Stimulated activated CD4-positive, alpha-beta T cell treated with anti-CD3 and anti-CD28 coated beads, Interleukin-1b, Interleukin-23, amount 100 ng/mL, for 4 hours (primary cell): ENCODE results near the gene PDZD8.

ENCODE experiments used
- DNase-seq, 2 donors: peaks; one replicate each; pipeline ENCODE4 v3.0.0-alpha.2; 2020; ENCODE audit warnings: low read depth in 2 of 2

Gene PDZD8

DNA sequence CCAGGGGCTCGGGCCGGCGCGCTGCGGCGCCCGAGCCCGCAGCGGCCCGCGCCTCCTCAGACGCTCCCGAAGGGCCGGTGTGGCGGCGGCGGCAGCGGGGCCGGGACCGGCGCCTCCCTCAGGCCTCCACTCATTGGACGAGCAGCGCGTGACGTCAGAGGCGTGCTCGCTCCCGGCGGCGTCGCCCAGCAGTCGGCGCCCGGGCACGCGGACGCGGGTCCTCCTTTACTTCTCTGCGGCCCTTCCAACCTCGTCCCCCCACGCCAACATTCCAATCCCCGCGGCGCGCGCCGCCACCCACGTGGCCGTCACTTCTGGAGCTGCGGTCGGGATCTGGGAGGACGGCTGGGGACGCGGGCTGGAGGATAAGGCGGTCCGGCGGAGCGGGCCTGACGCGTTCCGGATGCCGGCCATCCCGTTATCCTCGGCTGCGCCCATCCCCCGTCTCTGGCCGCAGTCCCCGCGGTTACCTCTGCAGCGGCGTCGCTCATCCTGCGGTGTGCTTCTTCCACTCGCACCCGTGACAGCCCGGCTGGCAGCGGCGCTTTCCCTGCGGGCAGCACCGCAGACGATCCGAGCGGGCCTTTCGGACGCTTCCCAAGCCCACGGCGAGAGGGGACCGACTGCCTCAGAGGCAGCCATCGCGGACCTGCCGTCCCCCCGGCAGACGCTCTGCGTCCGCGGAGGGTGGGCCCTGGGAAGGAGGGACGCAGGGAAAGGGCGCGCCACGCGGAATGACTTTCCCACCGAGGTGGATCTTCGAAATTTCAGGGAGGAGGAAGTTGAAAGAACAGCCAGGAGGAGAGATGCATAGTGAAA, at the start of gene PDZD8:
PDZD8 (minus strand) TSS at position 81 of the 819 bp plus-strand sequence. CDS start 213 bp downstream, outside the sequence.
- peak; percentile 85 to 93 for DNase-seq

DNA sequence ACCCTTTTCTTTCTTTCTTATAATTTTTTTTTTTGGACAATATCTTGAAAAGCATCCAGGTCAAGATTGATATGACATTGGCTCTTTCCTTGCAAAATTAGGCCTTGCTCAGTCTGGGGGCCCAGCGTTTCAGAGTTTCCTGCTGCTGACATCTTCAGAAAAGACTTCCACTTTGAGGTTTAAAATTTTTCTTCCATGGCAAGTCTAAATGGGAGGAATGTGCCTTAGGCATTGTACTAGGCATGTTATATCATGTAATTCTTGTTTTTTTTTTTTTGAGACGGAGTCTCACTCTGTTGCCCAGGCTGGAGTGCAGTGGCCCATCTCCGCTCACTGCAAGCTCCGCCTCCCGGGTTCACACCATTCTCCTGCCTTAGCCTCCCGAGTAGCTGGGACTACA, 48.9 kb upstream of the PDZD8 start:
- DNase-seq: no peak

- DNase-seq: no peak
Measured at GRCh38 chr10:117421985-117422384, 46.7 kb upstream of the PDZD8 start.

DNA sequence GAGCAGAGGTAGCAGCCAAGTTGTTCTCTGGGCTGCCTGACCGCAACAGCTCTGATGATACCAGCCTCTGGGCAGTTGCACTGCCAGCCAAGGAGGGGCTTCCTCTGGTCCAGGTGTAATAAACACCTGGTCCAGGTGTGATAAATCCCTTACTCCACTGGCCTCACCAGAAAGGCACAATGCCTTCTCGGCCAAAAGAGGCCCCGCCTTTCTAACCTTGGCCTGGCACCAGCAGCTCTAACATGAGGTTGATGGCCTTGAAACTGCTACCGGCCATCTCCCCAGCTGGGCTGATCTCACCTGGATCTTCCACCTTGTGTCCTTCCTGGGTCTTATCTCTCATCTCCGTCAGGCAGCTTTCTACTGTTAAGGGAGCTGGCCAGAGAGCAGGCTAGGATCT, 45.5 kb upstream of the PDZD8 start:
- no peak for DNase-seq

DNA sequence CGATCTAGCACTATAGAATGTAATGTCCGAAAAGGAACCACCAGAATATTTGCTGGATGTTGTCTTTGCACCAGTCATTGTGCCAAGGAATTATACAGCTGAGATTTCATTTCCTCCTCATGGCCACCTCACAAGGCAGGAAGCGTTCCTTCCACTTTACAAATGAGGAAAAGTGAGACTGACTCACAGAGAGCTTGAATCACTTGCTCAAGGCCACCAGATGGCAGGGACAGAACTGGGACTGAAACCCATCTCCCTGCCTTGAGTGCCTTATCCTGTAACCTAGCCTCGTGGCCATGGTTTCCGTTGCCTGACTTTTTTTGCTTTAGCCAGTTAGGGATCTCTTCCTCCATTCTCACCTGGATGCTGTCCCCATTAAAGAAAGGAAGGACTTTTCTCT, 44.7 kb upstream of the PDZD8 start:
- DNase-seq: no peak

DNA sequence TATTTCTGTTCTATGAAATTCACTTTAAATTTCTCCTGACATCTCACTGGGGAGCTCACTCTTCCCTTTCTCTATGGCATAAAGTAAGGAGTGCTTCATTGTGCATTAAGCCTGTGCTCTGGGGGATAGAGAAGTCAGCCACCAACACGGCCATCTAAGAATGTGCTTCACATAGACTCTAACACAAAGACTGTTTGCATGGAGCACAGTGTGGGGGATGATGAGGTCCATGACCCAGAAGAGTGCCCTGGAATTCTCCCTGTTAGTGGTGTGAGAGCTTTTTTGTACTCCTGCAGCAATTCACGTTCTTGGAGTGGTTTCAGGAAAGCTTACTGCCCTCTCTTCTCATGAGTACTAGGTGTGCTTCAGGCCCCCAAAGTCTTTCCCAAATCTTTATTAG, 43.9 kb upstream of the PDZD8 start:
- no peak for DNase-seq

DNA sequence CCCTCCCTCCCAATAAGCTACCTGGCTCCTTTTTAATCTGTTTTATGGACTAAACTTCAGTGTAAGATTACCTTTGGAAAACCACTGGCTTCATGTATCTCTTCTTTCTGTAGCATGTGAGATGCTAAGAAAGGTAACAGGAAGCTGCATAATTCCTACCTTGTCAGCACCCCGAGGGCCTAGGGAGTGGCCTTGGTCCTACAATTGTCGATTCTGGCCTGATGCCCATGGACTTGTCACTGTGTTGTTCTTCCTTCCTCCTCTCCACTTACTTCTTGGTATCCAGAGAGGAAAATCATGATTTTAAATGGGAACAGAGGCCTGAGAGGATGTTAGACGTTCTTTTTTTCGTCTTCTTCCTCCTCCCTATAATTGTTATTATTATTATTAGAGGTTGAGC, 42.9 kb upstream of the PDZD8 start:
- no peak for DNase-seq

- no peak for DNase-seq
Measured at GRCh38 chr10:117417196-117417595, 42.0 kb upstream of the PDZD8 start.

- no peak for DNase-seq
Measured at GRCh38 chr10:117413928-117414618, 38.8 kb upstream of the PDZD8 start.

DNA sequence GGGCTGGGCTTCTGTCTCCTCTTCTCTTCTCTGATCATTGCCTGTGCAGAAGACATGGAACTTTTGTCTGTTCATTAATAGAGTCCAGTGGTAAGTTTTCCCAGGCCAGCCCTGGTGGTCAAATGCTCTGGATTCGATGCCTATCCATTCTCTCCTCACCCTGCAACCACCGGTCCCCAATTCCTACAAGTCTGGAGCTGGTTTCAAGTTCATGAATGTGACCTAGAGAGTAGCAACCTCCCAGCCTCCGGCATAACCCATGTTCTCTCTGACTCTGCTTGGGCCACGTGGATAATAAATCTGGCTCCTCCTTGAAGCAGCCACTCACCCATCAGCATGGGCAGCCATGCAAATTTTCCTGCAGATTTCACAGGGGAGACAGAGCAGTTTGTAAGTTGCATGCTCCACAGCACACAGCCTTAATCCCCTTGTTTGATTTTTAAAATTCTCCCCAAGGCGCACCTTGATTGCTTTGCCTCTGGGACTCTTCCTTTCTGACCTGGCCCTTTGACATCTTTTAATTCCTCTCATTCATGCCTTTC, 37.3 kb upstream of the PDZD8 start:
- no peak for DNase-seq

DNA sequence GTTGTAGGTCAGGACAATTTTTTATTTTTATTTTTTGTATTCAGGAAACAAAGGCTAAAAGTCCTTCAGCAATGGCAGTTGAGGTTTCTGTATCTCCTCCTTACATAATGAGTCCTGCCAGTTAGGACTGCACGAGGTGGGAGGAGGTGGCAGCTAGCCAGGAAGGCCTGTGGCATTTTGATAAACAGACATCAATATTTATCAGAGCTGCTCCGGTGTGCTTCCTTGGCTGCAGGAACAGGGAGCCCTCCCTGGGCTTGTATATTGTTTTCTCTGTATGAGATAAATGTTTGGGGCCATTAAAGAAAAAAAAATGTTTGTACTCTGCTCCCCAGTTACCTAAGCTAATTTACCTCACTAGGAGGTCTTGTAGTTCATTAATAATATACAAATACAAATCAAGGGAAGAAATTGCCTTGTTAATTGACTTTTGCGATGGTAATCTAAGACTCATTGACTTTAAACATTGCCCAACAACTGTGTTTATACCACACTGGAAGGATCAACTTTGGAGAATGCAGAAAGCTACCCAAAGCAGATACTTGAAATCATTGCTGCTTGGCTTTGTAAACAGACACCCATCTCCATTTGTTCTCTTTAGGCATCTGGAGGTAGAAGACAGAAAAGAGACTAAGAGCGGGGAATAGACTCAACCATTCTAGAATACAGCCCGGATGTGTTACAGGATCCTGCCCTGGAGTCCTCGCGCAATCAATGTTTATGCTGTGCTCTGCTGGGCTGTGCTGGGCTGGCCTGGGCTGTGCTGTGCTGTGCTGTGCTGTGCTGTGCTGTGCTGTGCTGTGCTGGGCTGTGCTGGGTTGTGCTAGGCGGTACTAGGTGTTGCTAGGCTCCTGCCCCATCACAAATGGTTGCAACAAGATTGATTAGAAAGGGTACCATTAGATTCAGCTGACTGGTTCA, 36.5 kb upstream of the PDZD8 start:
- DNase-seq: no peak

DNA sequence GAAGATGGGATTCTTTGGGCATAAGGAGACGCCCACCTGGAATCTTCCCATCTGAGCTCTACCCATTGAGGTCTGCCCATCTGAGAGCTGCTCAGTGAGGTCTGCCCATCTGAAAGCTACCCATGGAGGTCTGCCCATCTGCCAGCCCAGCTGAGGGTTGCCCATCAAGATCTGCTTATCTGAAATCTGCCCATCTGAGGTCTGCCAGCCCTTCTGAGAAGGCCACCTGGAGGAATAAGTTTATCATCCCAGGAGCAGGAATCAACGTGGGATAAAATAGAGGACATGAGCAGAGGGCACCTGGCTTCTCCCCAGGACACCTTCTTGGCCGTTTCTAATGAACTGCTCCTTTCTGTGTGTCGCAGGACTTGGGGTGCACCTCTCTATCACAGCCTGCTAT, 35.3 kb upstream of the PDZD8 start:
- no peak for DNase-seq

GRCh38 chr10:117409549-117410305, 34.5 kb upstream of the PDZD8 start:
- no peak for DNase-seq

- DNase-seq: no peak
Measured at GRCh38 chr10:117408436-117409384, 33.5 kb upstream of the PDZD8 start.

GRCh38 chr10:117405730-117406129, 30.5 kb upstream of the PDZD8 start:
- DNase-seq: no peak

DNA sequence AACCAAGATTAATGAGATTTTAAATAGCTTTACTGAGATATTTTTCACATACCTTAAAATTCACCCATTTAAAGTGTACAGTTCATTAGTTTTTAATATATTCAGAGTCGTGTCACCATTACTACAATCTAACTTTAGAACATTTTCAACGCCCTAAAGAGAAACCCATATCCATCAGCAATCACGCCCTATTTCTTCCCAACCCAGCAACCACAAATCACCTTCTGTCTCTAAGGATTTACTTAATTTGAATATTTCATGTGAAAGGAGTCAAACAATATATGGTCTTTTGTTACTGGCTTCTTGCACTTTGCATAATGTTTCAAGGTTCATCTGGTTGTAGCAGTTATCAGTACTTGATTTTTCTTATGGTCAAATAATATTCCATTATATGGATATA, 25.1 kb upstream of the PDZD8 start:
- DNase-seq: no peak

- DNase-seq: no peak
Measured at GRCh38 chr10:117399341-117400196, 24.3 kb upstream of the PDZD8 start.

- no peak for DNase-seq
Measured at GRCh38 chr10:117398029-117398428, 22.8 kb upstream of the PDZD8 start.
